Measurements from ENCODE around the gene PRDX2.
"Not testable (repeated sequence)": the region's sequence is repeated elsewhere in the genome, so short reads cannot be mapped to it uniquely, and the experiment has no call there.

PRDX2 gene

GRCh38 chr19:12801466-12802266 lies at the start of gene PRDX2, which contains the start of gene THSD8:
Gene PRDX2 (minus strand): TSS chr19:12801800. CDS start chr19:12801261, 539 bp downstream.
Gene THSD8 (plus strand): TSS chr19:12802069. CDS start chr19:12802072, 3 bp downstream.
- peak; percentile 33 for DNase-seq

GRCh38 chr19:12847159-12848139 lies 45.8 kb upstream of the PRDX2 start:
- DNase-seq: peak; percentile 38

- DNase-seq: not testable (repeated sequence)
Observed at GRCh38 chr19:12846613-12847012, 45.0 kb upstream of the PRDX2 start.

GRCh38 chr19:12843999-12844732 lies 42.6 kb upstream of the PRDX2 start:
- no peak for DNase-seq

GRCh38 chr19:12843328-12843727 lies 41.7 kb upstream of the PRDX2 start:
- DNase-seq: no peak

- DNase-seq: no peak
Observed at GRCh38 chr19:12842511-12842910, 40.9 kb upstream of the PRDX2 start.

- DNase-seq: no peak
Observed at GRCh38 chr19:12841094-12841493, 39.5 kb upstream of the PRDX2 start.

GRCh38 chr19:12840091-12841079 lies 38.8 kb upstream of the PRDX2 start:
- DNase-seq: peak; percentile 59

- DNase-seq: no peak
Observed at GRCh38 chr19:12838886-12839756, 37.5 kb upstream of the PRDX2 start.

GRCh38 chr19:12838182-12838885 lies 36.7 kb upstream of the PRDX2 start, which contains the start of gene MAST1:
Gene MAST1 (plus strand): TSS chr19:12838515. CDS start chr19:12838573, 58 bp downstream.
- no peak for DNase-seq

- no peak for DNase-seq
Observed at GRCh38 chr19:12837225-12837624, 35.6 kb upstream of the PRDX2 start.

GRCh38 chr19:12836529-12836863 lies 34.9 kb upstream of the PRDX2 start:
- no peak for DNase-seq

- no peak for DNase-seq
Observed at GRCh38 chr19:12834976-12835757, 33.6 kb upstream of the PRDX2 start.

GRCh38 chr19:12834566-12834943 lies 33.0 kb upstream of the PRDX2 start, which contains the start of gene RTBDN:
Gene RTBDN (minus strand): TSS chr19:12834579. CDS start chr19:12829979, 4,600 bp downstream.
- DNase-seq: no peak

GRCh38 chr19:12833738-12834565 lies 32.4 kb upstream of the PRDX2 start:
- no peak for DNase-seq

- no peak for DNase-seq
Observed at GRCh38 chr19:12833418-12833737, 31.8 kb upstream of the PRDX2 start.

- DNase-seq: no peak
Observed at GRCh38 chr19:12828494-12828893, 26.9 kb upstream of the PRDX2 start.
